ENCODE measurements around the gene NSUN4.

The NSUN4 gene

DNA sequence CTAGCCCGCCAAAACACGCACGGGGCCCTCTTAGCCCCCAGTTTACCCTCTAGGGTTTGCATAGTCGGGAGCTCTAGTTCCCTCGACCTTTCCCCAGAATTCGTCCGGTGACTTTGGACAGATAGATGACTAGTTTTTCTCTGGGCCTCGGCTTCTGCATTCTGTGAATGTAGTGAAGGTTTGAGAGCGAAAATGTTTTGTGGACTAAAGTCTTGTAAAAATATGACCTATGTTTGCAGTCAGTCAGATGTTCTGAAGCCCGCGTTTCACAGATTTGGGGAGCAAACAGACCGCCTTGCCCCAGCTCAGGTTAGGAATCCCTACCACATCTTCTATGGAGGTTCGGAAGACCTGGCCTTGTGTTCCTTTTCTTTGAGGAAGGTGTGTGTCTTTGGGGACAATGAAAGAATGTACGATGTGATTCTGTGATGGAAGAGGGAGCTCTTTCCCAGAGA lies 36.7 kb upstream of the NSUN4 start:
- H4K20me1 ChIP-seq (ENCODE audit: insufficient read depth, low read length) = peaks cover 31% of the 10 kb centered on the region
- peaks cover 100% of the 10 kb centered on the region for H3K79me2 ChIP-seq (ENCODE audit: low read length)
- H3K9me3 ChIP-seq (ENCODE audit: insufficient read depth, low read length) = no peaks in the 10 kb centered on the region
- no peak overlapping the region for H2AFZ ChIP-seq (ENCODE audit: low read depth, low read length)
- H3K27ac ChIP-seq (ENCODE audit: low read length) = peak overlapping the region; percentile 93
- H3K27me3 ChIP-seq (ENCODE audit: low read depth, low read length) = no peaks in the 10 kb centered on the region
- peak overlapping the region; percentile 80 for H3K4me2 ChIP-seq (ENCODE audit: low read length)
- TF ChIP-seq EZH2phosphoT487 (IDR thresholded peaks at IDR 0.05; ENCODE audit: low read depth) = no peak
- TF ChIP-seq, protein P1, sequence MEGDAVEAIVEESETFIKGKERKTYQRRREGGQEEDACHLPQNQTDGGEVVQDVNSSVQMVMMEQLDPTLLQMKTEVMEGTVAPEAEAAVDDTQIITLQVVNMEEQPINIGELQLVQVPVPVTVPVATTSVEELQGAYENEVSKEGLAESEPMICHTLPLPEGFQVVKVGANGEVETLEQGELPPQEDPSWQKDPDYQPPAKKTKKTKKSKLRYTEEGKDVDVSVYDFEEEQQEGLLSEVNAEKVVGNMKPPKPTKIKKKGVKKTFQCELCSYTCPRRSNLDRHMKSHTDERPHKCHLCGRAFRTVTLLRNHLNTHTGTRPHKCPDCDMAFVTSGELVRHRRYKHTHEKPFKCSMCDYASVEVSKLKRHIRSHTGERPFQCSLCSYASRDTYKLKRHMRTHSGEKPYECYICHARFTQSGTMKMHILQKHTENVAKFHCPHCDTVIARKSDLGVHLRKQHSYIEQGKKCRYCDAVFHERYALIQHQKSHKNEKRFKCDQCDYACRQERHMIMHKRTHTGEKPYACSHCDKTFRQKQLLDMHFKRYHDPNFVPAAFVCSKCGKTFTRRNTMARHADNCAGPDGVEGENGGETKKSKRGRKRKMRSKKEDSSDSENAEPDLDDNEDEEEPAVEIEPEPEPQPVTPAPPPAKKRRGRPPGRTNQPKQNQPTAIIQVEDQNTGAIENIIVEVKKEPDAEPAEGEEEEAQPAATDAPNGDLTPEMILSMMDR (IDR thresholded peaks at IDR 0.05; ENCODE audit: low read depth, low read length) = no peak
- peaks cover 31% of the 10 kb centered on the region for H3K4me1 ChIP-seq (ENCODE audit: low read length)
- peaks cover 38% of the 10 kb centered on the region for H3K36me3 ChIP-seq (replicated peaks; ENCODE audit: low read depth, low read length)
- peak overlapping the region; percentile 98 for H3K4me3 ChIP-seq (ENCODE audit: low read length)
- peak overlapping the region; percentile 99 for H3K9ac ChIP-seq (ENCODE audit: low read length)

DNA sequence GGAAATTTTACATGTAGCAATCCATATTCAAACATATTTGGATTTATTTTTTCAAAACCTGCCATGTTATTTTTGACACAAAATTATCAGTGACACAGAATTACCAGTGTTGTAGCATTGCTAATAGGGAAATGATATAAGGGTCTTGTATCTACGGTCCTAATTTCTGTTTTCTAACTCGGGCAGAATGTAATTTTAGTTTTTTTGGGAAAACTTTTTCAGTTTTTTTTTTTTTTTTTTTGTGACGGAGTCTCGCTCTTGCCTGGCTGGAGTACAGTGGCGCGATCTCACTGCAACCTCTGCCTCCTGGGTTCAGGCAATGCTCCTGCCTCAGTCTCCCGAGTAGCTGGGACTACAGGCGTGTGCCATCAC lies 34.5 kb upstream of the NSUN4 start:
- Histone ChIP-seq H2AFZ (ENCODE audit: low read depth, low read length) (no peak overlapping the region), H3K27me3 (ENCODE audit: low read depth, low read length) (no peaks in the 10 kb centered on the region), H3K27ac (ENCODE audit: low read length) (peak overlapping the region; percentile 65), H3K79me2 (ENCODE audit: low read length) (peaks cover 100% of the 10 kb centered on the region), H3K4me1 (ENCODE audit: low read length) (peaks cover 32% of the 10 kb centered on the region), H3K36me3 (replicated peaks; ENCODE audit: low read depth, low read length) (peaks cover 51% of the 10 kb centered on the region), H3K9me3 (ENCODE audit: insufficient read depth, low read length) (no peaks in the 10 kb centered on the region), H3K9ac (ENCODE audit: low read length) (peak overlapping the region; percentile 49), H3K4me2 (ENCODE audit: low read length) (peak overlapping the region; percentile 70), H3K4me3 (ENCODE audit: low read length) (peak overlapping the region; percentile 76), H4K20me1 (ENCODE audit: insufficient read depth, low read length) (peaks cover 39% of the 10 kb centered on the region)
- no peak for TF ChIP-seq EZH2phosphoT487 (IDR thresholded peaks at IDR 0.05; ENCODE audit: low read depth)
- TF ChIP-seq, protein P1 (IDR thresholded peaks at IDR 0.05; ENCODE audit: low read depth, low read length) = no peak

DNA sequence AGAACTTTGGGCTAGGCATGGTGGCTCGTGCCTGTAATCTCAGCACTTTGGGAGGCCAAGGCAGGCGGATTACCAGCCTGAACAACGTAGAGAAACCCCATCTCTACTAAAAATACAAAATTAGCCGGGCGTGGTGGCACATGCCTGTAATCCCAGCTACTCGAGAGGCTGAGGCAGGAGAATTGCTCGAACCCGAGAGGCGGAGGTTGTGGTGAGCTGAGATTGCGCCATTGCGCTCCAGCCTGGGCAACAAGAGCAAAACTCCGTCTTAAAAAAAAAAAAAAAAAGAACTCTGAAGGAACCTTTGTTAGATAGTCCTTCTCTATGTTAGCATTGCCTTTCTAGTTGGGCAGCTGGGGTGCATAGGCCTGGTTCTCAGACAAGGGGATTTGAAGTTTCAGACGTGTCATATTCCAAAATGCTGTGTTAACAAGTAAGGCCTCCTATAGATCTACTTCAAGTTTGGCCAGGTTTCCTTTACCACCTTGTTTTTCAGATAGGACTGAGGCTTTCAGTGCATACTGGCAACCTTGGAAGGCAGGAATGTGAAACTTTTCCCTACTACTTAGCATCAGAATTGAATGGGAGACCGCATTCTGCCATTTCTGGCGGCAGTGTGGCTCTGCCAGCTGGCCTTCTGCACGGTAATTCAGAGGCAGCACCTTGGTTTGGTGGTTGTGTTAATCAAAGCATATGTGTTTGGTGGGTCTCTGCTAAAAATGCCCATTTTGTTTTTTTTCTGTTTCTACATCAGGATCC lies 31.0 kb upstream of the NSUN4 start:
- peaks cover 25% of the 10 kb centered on the region for H3K4me1 ChIP-seq (ENCODE audit: low read length)
- no peak overlapping the region for H3K9ac ChIP-seq (ENCODE audit: low read length)
- H3K4me3 ChIP-seq (ENCODE audit: low read length) = no peak overlapping the region
- H3K27me3 ChIP-seq (ENCODE audit: low read depth, low read length) = no peaks in the 10 kb centered on the region
- peaks cover 99% of the 10 kb centered on the region for H3K79me2 ChIP-seq (ENCODE audit: low read length)
- peak overlapping the region; percentile 65; the same call in 1 of the 2 replicates for H3K27ac ChIP-seq (ENCODE audit: low read length)
- TF ChIP-seq, protein P1 (IDR thresholded peaks at IDR 0.05; ENCODE audit: low read depth, low read length) = no peak
- TF ChIP-seq EZH2phosphoT487 (IDR thresholded peaks at IDR 0.05; ENCODE audit: low read depth) = no peak
- no peak overlapping the region for H2AFZ ChIP-seq (ENCODE audit: low read depth, low read length)
- no peaks in the 10 kb centered on the region for H3K9me3 ChIP-seq (ENCODE audit: insufficient read depth, low read length)
- H3K4me2 ChIP-seq (ENCODE audit: low read length) = no peak overlapping the region; the same call in 1 of the 2 replicates
- peaks cover 62% of the 10 kb centered on the region for H3K36me3 ChIP-seq (replicated peaks; ENCODE audit: low read depth, low read length)
- peaks cover 40% of the 10 kb centered on the region for H4K20me1 ChIP-seq (ENCODE audit: insufficient read depth, low read length)

DNA sequence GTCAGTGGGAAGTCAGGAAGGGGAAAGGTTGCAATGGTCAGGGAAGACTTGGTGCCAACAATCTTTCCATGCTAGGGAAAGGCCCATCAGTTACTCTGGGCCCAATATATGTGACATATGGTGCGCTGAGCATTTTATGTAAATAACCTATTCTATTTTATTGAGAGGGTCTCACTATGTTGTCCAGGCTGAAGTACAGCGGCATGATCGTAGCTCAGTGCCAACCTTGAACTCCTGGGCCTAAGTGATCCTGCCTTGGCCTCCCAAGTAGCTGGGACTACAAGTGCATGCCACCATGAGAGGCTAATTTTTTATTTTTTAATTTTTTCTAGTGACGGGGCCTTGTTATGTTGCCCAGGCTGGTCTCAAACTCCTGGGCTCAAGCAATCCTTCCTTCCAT lies 30.3 kb upstream of the NSUN4 start:
- TF ChIP-seq, protein P1 (IDR thresholded peaks at IDR 0.05; ENCODE audit: low read depth, low read length) = no peak
- TF ChIP-seq EZH2phosphoT487 (IDR thresholded peaks at IDR 0.05; ENCODE audit: low read depth) = no peak
- no peak overlapping the region for H2AFZ ChIP-seq (ENCODE audit: low read depth, low read length)
- no peak overlapping the region for H3K4me2 ChIP-seq (ENCODE audit: low read length)
- no peak overlapping the region for H3K4me3 ChIP-seq (ENCODE audit: low read length)
- no peaks in the 10 kb centered on the region for H3K27me3 ChIP-seq (ENCODE audit: low read depth, low read length)
- no peak overlapping the region for H3K9ac ChIP-seq (ENCODE audit: low read length)
- no peak overlapping the region for H3K27ac ChIP-seq (ENCODE audit: low read length)
- H3K9me3 ChIP-seq (ENCODE audit: insufficient read depth, low read length) = no peaks in the 10 kb centered on the region
- peaks cover 98% of the 10 kb centered on the region for H3K79me2 ChIP-seq (ENCODE audit: low read length)
- peaks cover 62% of the 10 kb centered on the region for H3K36me3 ChIP-seq (replicated peaks; ENCODE audit: low read depth, low read length)
- peaks cover 25% of the 10 kb centered on the region for H3K4me1 ChIP-seq (ENCODE audit: low read length)
- peaks cover 43% of the 10 kb centered on the region for H4K20me1 ChIP-seq (ENCODE audit: insufficient read depth, low read length)

All from OCI-LY3 (cell line).